Fibroblast of villous mesenchyme (primary cell): ENCODE data around the gene NKAIN2. TPM values are rescaled to one million over a fixed set of nuclear protein-coding genes. Genes with fewer than 3 reads are reported as not detected.

Source experiments
- DNase-seq: peaks from one replicate; pipeline ENCODE4 v3.0.0-alpha.2; 2010; ENCODE audit warnings: low read depth
- H3K4me3 ChIP-seq: 2 replicates; pipeline ENCODE4 v1.5.1; 2011; ENCODE audit warnings: low read depth, mild to moderate bottlenecking, low read length
- total RNA-seq: library from RNA; depleted of rRNA; stranded (reverse); fragments of >200 nt; gene quantifications from 2 replicates; pipeline ENCODE4 v1.2.3, GENCODE V29; 2012
- TF ChIP-seq, protein P1 (sequence below): IDR thresholded peaks from 2 replicates; pipeline ENCODE4 v1.5.1; 2012; ENCODE audit warnings: low read depth, mild to moderate bottlenecking, low read length; ENCODE audit not compliant: insufficient read depth

The NKAIN2 gene
- total RNA-seq, 1 donor: not detected

DNA sequence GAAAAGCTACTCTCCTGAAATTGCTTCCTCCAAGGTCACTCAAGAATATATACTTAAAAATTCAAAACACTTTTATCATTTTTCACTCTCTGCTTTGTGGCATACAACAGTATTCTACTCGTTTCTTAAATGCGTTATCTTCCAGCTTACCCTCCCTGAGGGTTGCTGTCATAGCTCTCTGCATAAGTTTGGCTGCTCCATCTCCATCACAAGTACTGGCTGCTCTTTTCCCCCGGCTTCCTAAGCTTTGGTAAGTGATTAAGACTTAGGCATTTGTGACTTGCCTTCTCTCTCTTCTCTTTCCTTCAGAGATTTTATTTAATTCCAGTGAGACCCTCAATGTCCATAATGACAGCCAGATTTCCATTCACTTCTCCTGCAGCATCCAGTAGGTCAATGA lies 128.3 kb downstream of the NKAIN2 start:
- no peak for DNase-seq
- TF ChIP-seq, protein P1, sequence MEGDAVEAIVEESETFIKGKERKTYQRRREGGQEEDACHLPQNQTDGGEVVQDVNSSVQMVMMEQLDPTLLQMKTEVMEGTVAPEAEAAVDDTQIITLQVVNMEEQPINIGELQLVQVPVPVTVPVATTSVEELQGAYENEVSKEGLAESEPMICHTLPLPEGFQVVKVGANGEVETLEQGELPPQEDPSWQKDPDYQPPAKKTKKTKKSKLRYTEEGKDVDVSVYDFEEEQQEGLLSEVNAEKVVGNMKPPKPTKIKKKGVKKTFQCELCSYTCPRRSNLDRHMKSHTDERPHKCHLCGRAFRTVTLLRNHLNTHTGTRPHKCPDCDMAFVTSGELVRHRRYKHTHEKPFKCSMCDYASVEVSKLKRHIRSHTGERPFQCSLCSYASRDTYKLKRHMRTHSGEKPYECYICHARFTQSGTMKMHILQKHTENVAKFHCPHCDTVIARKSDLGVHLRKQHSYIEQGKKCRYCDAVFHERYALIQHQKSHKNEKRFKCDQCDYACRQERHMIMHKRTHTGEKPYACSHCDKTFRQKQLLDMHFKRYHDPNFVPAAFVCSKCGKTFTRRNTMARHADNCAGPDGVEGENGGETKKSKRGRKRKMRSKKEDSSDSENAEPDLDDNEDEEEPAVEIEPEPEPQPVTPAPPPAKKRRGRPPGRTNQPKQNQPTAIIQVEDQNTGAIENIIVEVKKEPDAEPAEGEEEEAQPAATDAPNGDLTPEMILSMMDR: no peak
- no peak overlapping the region for H3K4me3 ChIP-seq

DNA sequence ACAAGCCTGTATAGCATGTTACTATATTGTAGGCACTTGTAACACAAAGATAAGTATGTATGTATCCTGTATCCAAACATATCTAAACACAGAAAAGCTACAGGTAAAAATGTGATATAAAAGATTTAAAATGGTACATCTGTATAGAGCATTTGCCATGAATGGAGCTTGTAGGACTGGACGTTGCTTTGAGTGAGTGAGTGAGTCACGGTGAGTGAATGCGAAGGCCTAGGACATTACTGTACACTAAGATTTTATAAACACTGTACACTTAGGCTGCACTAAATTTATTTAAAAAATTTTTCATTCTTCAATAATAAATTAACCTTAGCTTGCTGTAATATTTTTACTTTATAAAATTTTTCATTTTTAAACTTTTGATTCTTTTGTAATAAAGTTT lies 136.9 kb downstream of the NKAIN2 start:
- DNase-seq: no peak
- no peak overlapping the region for H3K4me3 ChIP-seq
- TF ChIP-seq, protein P1: no peak

DNA sequence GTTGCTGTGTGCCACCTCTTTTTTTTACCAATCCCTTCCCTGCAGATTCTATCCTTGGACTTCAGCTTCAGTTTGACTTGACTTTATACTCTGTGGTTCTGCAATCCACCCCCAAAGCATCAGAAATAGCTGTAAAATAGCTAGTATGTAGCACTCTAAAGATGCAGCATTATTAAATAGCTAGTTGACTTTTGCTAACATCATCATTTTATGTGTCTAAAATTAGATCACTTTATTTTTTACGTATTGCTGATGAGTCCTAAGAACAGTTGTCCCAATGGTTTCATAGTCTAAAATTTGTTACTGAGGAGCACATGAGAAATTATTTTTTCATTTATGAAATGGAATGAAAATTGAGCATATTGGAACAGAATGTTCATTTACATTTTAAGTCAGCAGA lies 138.2 kb downstream of the NKAIN2 start:
- H3K4me3 ChIP-seq: no peak overlapping the region
- DNase-seq: no peak
- TF ChIP-seq, protein P1: no peak

DNA sequence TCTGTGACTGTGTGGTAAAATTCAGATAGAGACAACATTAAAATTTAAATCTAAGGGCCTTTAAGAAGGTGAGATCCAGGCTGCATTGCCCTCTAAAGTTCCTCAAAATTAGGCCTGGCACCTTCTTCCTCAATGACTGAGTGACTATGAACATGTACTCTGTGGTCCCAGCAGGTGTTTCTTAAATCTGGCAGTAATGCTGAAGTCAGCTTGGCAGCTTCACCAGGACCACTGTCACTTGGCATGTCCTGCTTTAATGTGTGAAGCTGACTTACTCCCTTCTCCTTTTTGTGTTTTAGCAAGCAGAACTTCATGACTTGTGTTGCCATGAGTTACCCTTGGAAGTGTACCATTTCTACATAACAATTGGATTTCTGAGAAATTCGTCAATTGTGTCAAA lies 141.7 kb downstream of the NKAIN2 start:
- DNase-seq: no peak
- no peak overlapping the region for H3K4me3 ChIP-seq
- TF ChIP-seq, protein P1: no peak

DNA sequence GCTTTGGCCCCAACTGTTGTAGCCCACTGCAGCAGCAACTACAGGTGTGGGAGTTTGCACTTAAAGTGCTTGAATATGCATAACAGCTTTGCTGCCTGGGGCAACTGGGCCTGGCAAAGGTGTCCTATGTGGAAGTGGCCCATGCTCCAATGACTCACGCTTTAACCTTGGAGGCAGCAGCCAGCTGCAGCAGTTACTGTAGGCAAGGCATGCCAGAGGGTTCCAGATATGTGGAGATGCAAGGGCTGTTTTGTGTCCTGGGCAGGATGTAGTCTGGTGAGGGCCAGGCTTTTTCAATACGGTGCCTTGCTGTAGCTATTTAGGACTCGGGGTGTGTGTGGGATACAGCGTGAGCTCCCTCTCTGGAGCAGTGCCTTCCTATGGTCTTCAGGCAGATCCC lies 150.3 kb downstream of the NKAIN2 start:
- TF ChIP-seq, protein P1: no peak
- no peak for DNase-seq
- H3K4me3 ChIP-seq: no peak overlapping the region

GRCh38 chr6:123956492-123957139 lies 153.0 kb downstream of the NKAIN2 start:
- TF ChIP-seq, protein P1: no peak
- no peak for DNase-seq
- H3K4me3 ChIP-seq: no peak overlapping the region

DNA sequence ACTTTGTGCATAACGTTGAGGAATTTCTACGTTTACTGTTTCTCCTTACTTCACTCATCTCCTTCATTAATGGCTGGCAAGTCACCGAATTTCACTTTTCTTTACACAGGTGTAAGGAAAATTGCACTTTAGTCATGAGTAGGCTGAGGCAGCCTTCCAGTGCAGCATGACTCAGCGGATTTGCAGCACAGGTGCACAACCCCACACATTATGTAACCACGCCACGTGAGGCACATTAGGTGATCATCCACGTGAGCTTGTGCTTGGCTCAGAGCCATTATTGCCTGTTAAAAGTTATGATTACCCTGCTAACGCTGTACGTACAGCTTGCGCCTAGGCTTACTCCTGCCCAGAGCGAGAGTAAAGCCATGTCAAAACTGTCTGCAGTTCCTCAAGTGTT lies 158.8 kb downstream of the NKAIN2 start:
- TF ChIP-seq, protein P1: no peak
- H3K4me3 ChIP-seq: no peak overlapping the region
- DNase-seq: no peak
